HS-27A (cell line): ENCODE results near the gene TMEM184A.
A peak's percentile ranks its signal among the peaks of the same experiment; 100 is the strongest.
"Not testable (repeated sequence)": the region's sequence is repeated elsewhere in the genome, so short reads cannot be mapped to it uniquely, and the experiment has no call there.

ENCODE experiments used
- DNase-seq: peaks from one replicate; pipeline ENCODE4 v3.0.0-alpha.2; 2012; ENCODE audit warnings: low read depth, missing footprints

TMEM184A gene

DNA sequence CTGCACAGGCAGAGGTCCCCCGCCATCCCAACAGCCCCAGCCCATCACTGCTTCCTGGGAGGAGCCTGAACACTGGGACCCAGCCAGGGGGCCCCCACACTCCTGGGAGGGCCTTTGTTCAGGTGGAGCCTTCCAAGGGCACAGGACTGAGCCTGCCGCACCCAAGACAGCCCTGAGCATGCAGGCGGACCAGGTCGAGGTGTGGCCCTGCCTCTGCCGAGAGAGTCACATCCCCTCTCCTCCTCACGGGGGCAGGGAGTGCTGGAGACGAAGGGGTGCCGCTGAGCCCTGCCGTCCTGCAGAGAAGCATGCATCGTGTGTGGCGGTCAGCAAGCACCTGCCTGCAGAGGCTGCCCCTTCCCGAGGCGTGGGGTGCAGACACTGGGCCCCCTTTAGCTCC, 32.8 kb downstream of the TMEM184A start:
- DNase-seq: no peak

DNA sequence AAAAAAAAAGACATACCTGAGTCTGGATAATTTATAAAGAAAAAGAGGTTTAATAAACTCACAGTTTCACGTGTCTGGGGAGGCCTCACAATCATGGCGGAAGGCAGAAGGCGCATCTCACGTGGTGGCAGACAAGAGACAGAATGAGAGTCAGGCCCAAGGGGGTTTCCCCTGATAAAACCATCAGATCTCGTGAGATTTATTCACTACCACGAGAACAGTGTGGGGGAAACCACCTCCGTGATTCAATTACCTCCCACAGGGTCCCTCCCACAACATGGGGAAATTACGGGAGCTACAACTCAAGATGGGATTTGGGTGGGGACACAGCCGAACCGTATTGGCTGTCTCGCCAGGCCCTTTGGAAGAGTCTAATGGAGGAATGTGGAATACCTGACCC, 34.5 kb downstream of the TMEM184A start:
- DNase-seq: no peak

DNA sequence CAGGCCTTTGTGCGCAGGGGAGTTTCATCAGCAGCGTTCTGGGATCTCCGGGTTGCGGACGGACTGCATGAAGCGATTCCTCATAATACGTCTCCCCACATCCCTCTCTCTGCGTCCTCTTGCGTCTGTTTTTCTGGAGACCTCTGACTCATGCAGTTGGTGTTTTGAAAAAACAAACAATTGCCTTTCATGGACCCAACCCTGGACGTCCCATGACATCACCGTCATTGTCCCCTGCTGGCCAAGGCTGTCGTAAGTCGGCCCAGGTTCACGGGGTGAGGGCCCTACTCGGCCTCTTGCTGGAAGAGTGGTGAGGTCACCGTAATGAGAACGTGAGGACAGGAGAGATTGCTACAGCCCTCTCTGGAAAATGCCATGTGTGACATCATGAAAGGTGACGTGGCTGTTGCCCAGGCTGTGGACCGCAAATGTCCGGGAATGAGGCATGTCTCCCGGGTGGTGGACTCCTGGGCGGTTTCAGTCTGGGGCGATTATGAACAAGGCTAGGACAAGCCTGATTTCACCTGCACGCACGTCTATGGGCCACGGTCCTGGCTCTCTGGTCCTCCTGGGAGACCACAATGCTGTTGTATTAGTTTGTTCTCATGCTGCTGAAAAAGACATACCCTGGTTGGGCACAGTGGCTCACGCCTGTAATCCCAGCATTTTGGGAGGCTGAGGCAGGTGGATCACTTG, 35.3 kb downstream of the TMEM184A start:
- no peak for DNase-seq

DNA sequence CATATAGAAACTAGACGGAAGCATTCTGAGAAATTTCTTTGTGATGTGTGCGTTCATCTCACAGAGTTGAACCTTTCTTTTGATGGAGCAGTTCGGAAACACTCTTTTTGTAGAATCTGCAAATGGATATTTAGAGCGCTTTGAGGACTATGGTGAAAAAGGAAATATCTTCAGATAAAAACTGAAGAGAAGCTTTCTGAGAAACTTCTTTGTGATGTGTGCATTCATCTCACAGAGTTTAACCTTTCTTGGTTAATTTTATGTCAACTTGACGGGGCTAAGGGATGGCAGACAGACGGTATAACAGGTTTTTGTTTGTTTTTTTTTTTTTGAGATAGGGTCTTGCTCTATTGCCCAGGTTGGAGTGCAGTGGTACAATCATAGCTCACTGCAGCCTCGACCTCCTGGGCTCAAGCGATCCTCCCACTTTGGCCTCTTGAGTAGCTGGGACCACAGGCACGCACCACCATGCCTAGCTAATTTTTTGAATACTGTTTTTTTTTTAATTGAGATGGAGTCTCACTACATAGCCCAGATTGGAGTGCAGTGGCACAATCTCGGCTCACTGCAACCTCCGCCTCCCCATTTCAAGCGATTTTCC, 36.6 kb downstream of the TMEM184A start:
- not testable (repeated sequence) for DNase-seq

DNA sequence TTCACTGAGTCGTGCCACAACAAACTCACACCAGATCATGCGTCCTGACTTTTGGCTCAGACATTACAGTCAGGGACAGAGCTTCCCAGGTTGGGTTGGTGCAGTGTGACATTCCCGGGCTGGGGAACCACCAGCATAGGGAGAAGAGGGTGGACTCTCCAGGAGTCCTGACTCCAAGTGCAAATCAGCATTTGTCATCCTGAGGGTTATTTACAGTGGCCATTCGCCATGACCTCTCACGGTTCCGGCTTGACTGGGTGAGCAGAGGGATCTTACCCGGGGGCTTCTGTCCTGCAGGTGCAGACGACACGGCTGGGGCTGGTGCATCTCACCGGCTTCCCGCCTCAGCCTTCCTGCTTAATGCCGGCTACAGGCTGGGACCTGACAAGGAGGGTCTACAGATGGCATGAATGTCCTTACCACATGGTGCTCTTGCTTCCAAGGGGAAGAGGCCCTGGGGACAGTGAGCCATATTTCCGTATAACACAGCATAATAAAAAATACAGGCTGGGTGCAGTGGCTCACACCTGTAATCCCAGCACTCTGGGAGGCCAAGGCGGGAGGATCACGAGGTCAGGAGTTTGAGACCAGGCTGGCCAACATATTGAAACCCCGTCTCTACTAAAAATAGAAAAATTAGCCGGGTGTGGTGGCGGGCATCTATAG, 39.3 kb downstream of the TMEM184A start:
- no peak for DNase-seq

DNA sequence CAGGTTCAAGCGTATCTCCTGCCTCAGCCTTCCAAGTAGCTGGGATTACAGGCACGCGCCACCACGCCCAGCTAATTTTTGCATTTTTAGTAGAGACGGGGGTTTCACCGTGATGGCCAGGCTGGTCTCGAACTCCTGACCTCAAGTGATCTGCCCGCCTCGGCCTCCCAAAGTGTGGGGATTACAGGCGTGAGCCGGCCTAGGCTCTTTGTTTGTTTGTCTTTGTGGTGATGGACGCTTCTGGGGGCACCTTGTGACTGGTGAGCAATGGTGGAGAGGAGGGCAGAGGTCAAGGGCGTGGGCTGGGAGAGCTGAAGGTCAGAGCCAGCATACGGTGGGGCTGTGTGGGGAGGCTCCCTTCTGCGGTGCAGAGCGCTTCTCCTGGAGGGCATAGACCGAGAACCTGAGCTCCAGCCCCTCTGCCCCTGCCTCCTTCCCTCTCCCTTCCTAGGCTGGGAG, 40.5 kb downstream of the TMEM184A start:
- not testable (repeated sequence) for DNase-seq

DNA sequence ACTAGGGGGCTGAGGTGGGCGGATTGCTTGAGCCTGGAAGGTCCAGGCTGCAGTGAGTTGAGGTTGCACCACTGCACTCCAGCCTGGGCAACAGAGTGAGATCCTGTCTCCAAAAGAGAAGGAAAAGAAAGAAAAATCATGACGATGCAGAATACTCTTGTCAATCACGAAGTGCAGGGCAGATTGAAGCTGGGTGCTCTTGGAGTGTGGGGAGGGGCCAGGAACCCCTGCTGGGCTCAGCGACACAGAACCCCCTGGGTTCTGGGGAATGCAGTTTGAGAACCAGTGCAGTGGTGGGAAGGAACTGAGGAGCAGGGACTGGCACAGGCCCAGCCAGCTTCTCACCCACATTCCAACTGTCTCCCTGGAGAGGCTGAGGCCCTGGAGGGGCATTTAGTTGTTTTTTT, 41.0 kb downstream of the TMEM184A start:
- DNase-seq: no peak

DNA sequence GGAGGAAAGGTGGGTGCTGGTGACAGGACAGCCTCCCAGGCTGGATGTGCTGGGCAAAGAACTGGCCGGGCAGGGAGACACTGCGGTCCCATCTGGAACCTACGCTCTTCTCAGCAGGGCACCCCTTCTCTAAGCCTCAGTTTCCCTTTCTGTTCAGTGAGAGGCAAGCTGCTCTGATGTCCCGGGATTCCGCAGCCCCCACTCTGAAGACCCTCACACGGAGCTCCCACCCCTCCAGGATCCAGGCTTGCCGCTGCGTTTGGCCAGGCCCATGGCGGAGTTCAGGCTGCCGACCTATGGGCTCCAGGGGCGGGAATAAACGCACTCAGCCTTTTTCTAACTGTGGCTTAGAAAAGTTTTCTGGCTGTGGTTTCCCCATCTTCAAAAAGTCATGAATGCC, 41.6 kb downstream of the TMEM184A start:
- DNase-seq: no peak

DNA sequence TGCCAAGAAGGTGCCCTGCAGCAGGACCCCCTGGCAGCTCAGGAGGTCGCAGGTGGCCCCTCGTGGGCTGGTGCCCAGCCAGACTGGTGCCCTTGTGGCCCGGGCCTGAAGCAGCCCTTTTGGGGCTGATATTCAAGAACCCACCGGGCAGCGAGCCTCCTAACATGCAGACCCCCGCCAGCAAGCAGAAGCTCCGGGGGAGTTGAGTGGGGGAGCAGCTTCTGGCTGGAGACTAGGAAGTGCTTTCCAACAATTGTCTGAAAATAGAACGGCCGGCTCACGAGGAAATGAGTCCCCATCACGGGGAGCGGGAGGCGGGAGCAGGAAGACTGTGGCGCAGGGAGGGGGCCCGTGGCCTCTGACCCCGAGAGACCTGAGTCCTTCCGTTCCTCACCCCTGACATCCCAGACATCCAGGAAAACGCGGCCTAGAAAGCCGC, 42.3 kb downstream of the TMEM184A start:
- DNase-seq: no peak

DNA sequence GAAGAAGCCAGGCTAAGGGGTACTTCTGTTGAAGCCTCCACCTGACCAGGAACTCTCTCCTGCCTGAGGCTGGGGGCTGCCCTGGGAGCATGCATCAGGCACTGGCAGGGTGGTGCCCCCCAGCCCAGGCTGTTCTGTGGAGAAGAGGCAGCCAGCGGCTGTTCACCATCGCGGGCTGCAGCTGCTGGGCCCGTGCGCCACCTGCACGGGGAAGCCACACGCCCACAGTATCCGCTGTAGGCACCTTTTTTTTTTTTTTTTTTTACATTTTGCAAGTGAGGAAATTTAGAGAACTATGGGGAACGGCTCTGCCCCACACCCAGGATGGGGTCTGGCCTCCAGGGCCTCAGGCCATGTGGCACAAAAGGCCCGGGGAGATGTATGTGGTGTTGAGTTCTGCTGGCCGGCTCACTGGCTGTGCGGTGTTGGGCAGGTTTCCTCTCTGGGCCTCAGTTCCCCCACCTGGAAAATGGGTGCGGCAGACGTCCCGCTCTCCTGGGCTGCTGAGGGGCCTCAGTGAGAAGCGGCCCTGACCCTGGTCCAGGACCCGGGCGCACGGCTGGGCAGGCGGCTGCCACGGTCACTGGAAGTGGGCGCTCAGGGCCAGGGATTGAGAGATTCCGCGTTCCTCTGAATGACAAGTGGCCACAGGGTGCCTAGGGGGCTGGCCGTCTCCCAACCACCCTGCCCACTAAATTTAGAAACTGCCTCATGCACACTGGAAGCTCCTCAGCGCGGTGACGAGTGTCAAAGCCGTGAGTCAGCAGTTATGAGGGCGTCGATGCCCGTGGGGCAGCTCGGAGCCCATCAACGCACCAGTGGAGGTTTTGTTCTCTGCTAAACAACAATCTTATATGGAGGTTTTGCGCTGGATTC, 43.0 kb downstream of the TMEM184A start:
- DNase-seq: no peak

DNA sequence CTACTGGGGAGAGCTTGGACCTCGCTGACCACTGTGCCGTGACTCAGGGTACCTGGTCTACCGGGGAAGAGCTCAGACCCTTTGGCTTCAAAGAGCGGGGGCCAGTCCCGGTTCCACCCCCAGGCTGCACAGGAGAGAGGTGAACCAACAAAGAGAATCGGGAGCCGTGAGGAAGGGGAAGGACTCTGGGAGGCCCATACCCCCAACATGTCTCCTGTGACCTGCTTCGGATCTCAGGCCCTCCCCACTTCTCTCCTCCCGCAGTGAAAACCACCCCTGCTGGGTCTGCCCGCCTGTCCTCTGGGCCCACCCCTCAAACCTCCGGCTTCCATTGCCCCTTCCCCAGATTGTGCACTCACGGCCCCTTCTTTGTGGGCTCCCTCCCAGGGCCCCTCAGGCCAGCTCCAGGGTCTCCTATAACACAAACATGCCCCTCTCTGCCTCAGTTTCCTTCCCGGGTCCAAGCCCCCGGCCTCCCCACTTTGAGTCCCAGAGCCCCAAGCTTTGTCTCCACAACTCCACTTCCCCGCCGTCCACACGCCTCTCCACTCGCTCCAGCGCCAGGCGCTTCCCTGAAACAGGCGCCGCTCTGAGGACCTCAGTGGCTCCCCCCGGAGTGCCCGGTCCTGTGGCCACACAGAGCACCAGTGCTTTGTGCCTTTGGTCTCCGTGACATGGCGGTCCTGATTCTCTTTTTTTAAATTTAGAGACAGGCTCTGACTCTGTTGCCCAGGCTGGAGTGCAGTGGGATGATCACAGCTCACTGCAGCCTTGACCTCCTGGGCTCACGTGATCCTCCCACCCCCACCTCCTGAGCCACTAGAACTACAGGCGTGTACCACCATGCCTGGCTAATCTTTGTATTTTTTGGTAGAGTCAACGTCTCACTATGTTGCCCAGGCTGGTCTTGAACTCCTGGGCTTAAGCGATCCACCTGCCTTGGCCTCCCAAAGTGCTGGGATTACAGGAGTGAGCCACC, 44.3 kb downstream of the TMEM184A start:
- DNase-seq: no peak

DNA sequence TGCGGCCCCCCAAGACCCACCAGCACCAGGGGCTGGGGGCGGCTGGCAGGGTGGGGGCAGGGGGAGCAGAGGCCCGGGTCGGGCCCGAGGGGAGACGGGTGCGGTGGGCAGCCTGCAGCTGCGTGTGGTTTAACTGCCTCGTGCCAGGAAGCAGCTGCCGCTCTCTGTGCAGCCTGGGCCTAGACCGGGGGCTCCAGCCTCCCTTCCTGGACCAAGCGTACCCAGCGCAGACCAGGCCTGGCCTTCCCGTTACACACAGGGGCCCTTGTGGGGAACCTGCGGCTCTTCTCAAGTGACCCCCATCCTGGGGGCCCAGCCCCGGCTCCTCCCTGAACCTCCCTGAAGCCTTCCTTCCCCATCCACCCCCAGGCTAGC, 45.2 kb downstream of the TMEM184A start:
- DNase-seq: no peak

DNA sequence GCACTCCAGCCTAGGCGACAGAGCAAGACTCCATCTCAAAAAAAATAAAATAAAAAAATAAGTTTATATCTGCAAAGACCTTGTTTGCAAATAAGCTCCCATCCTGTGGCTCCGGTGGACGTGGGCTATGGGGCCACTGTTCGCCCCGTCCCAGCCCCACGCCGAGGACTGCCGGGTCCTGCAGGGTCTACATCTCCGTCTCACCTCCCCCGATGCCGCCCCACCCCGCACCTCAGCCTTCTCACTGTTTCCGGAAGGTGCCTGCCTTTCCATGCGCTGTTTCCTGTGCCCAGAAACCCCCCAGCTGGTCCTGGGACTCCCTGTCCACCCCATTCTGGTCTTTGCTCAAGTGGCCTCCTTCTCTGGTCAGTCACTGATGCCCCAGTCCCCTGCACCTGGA, 46.8 kb downstream of the TMEM184A start:
- DNase-seq: no peak

DNA sequence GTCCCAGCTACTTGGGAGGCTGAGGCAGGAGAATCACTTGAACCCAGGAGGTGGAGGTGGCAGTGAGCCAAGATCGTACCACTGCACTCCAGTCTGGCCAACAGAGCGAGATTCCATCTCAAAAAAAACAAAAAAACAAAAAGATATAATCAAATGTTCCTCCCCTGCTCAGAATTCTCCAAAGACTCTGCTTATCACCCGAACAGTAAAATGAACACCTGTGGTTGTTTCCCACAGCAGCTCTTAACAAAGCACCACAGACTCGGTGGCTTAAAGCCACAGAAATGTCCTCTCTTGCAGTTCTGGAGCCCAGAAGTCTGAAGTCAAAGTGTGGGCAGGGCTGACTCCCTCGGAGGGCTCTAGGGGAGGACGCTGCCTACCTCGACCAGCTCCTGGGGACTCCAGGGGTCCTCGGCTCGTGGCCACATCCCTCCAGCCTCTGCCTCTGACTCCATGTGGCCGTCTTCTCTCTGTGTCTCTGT, 47.7 kb downstream of the TMEM184A start:
- no peak for DNase-seq

DNA sequence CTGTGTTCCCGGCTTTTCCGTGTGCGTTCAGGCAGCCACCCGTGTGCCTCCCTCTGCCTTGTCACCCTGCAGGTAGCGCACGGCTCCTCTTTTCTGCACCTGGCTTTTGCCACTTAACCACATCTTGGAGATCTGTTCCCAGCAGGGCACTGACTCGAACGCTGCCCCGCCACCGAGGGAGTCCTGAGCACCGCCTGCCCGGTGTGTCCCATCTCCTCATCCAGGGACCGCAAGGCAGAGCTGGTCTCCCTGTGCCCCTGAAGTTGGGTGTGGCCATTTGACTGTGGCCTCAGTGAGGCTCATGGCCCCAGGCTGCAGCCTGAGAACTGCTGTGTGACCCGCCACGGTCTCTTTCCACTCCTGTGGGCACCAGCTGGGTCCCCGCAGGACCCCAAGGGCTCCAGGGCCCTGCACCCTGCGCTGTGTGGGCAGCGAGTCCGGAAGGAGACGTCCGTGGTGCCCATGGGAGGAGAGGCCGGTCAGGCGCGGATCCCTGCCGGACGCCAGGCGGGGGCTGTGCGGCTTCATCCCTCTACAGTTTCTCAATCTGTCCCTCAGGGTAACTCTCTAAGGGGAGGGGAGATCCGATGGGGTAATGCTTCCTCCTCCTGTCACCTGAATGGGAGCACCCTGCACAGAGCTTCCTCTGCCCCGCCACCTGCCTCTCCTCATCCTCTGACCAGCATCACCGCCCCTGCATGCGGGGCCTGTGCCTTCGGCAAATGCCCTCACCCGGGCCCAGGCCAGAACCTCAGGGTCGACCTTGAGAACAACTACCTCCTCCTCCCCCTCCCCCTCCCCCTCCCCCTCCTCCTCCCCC, 50.1 kb downstream of the TMEM184A start:
- no peak for DNase-seq

DNA sequence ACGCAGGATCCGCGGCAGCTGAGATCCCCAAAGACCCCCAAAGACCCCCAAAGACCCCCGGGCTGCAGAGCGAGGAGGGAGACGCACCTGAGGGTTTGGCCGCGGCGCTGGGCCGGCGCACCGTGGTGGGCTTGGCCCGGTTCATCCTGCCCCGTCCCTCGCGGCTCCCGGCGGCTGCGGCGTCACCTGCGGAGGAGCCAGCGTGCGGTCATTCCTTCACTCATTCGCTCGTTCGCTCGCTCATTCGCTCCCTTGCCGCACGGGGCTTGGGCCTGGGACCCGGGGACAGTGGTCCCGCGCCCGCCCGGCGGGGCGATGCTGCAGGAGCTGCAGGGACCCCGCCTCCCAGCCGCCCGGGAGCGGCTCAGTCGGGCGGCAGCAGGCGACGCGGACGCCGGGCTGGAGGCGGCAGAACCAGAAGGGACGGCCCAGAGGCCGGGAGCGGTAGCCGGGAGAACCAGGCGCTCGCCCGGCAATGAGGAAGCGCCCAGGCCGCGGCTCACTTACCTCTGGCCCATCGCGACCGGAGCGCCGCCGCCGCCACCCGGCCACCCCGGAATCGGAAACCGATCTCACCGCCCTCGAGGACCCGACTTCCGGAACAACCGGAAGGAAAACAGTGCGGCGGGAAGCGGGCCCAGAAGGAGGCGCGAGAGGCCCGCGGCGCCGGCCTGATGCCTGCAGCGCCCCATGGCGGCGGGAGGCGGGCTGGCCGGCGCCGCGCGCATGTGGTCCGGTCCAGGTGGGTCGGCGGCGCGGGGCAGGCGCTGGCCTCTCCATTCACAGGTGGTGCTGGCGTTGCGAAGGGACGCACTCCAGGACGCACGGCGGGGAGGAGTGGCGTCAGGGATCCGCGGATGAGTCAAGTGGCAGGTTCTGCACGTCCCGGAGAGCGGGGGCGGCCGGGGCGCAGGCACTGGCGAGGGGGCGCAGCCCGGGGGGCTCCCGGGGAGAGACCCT, 51.9 kb downstream of the TMEM184A start, which contains the start of gene INTS1:
Gene INTS1 (minus strand): TSS at position 574 of the 960 bp plus-strand sequence. CDS start 429 bp downstream, at position 145.
- DNase-seq: peak; percentile 50

DNA sequence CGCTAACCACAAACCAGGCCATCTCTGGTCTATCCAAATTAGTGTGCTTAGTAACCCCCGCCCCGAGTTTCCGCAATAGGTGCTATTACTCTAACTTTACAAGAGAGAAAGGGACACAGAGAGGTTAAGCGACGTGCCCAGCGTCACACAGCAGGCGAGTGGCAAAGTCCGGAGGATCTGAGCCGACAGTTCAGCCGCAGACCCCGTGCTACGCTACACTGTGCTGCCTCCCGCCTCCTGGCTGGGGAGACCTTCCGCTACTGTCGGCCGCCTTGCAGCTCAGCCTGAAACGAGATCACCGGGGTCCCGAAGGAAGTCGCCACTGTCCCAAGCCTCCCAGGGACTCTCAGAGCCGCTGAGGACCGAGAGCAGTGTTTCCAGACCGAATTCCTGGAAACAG, 52.6 kb downstream of the TMEM184A start:
- no peak for DNase-seq

DNA sequence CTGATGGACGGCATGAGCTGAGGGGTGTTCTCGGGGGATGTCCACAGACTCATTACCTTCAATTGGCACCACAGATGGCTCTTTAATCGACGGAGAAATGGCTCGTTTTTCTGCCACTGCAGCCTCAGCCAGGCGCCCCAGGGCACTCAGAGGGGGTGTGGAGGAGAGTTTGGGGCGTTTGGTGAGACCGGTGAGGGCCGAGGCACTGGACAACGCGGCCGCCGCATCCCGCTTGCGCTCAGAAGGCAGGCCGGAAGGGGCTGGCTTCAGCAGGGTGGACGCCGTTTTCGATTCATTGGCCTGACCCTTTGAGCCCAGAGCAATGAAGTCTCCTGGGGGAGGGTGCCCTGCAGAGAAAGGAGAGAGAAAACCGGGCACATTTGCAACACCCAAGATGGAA, 53.2 kb downstream of the TMEM184A start:
- no peak for DNase-seq
